HPDE6-E6E7 (cell line): ENCODE data around the gene DEFB123.

Experiments
- DNase-seq: peaks from one replicate; pipeline ENCODE4 v3.0.0; 2011; ENCODE audit warnings: missing footprints; ENCODE audit errors: extremely low spot score

DEFB123 gene

DNA sequence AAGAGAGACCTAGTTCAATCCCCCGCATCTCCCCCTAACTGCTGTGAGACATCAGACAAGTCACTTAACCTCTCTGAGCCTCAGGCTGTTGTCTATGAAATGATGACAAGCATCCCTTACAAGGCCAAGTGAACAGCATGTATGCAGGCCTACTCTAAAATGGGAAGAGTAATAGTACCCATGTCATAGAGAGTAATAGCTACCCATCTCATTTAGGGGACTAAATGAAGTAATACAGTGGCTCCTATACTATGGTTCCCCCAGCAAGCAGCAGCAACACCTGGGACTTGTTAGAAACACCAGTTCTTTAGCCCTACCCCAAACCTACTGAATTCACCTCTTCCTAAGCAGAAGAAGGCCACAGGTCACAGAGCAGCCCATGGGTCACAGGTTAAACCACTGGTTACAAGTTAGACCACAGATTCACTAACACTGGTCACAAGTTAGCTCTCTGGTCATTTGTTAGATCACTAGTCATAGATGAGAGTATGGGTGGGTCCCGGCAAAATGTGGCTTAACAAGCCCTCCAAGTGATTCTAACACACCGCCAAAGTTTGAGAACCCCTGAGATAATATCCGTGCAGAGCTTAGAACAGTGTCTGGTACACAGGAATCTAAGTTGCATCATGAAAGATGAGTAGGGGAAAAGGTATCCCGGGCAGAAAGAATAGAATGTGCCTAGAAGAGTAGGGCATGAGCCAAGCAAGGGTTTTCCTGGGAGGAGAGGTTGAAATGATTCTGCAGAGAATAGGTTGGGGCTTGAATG is 33.1 kb downstream of the DEFB123 start:
- no peak for DNase-seq

DNA sequence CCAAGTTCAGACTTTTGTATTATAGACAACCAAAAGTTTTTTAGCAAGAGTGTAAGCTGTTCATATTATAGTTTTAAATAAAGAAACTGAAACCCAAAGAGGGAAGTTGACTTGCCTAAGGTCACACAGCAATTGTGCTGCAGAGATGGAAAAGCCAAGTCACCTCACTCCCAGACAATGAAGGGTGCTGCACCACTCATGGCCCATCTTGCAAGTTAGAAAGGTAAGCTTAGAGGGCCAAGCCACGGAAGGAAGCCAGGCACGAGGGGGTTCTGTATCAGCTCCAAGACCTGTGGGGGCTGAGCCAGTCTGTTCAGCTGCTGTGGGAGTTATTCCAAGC is 33.6 kb downstream of the DEFB123 start:
- no peak for DNase-seq

DNA sequence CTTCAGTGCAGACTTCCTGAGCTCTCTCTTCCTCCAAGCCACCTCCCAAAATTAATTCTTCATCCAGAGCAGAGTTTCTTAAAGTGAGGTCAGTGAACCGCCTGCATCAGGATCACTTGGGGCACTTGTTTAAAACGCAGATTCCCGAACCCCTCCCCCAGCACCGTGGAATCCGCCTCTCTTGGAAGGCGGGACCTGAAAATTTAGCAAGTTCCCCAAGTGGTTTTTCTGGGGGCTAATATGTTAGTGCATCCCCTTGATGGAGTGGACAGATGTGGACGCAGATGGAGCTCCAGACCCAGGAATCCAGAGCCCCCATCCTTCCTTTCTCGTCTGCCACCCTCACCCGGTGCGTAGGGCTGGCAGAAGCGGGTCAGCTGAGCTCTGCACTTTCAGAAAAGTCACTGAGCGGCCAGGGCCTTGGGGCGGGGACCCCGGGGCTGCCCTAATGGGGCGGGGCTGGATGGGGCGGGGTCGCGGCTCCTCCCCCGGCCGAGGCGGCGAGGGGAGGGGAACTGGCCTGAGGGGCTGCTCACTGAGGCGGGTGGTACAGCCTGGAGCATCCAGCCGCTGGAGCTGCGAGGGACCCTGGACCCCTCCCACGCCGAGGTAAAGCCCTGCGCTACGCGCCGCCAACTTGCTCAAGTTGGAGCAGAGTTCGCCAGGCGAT is 34.5 kb downstream of the DEFB123 start, which contains the start of the genes DEFB124 and REM1:
Gene DEFB124 (minus strand): TSS at position 370 of the 670 bp plus-strand sequence. CDS start 2,114 bp downstream, outside the sequence.
Gene REM1 (plus strand): TSS at position 531 of the 670 bp plus-strand sequence. CDS start 1,158 bp downstream, outside the sequence.
- no peak for DNase-seq

DNA sequence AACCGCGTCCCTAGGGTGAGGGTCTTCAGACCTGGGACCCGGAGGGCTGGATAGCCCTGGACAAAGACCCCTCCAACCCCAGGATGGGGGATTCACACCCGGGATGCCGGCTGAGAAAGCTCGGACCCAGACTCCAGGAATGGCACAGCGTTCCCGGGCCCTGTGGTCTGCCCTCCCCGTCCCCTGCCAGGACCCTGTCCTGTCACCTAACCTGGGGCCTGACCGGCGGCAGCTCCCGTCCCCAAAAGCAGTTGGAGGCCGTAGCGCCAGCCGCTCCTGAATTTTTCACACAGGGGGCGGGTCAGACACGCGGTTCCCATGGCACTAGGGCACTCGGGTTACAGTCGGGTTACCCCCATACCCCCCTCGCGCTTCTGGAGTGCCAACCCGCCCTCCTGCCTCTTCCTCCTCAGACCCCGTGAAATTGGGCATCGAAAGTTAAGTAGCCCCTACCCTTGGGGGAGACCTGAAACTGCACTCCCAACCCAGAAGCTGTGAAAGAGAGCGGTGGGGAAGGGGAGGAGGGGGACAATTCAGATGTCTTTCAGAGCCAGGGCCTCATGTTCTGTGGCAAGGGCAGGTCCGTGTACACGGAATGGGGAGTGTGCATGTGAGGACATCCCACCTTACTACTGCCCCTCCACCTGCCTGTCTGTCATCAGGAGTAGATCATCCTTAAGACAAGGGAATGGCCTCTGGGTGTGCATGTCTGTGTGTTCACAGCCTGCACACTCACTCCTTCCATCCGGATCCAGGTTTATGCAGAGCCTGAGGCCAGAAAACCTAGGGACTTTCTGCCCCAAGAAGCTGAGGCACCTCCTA is 35.3 kb downstream of the DEFB123 start:
- DNase-seq = no peak

DNA sequence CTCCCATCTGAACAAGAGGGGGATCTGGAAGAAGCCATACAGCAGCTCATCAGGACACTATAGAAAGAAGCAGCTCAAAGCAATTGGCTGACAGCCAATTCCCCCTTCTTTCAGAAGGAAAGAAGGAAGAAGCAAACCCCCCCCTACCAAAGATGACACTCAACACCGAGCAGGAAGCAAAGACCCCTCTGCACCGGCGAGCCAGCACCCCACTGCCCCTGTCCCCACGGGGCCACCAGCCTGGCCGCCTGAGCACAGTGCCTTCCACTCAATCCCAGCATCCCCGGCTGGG is 35.8 kb downstream of the DEFB123 start:
- no peak for DNase-seq

DNA sequence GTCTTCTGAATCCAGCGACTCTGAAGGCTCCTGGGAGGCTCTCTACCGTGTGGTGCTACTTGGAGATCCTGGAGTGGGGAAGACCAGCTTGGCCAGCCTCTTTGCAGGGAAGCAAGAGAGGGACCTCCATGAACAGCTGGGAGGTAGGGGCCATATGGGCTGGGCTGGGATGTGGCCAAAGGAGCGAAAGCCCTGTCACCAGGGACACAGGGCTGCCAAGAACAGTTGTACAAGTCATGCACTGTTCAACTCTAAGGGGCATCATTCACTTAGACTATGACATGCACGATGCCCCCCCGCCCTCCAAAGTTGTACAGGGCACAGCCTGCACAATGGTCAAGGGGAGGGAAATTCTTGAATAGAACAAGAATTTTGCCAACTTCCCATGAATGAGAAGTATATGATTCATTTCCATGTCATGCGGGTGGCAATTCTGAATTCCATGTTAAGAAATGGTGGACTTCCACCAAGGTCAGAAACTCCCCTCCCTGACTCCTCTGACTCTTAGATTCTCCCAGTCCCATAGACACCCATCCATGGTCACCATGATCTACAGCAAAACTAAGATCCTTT is 36.3 kb downstream of the DEFB123 start:
- DNase-seq = no peak

DNA sequence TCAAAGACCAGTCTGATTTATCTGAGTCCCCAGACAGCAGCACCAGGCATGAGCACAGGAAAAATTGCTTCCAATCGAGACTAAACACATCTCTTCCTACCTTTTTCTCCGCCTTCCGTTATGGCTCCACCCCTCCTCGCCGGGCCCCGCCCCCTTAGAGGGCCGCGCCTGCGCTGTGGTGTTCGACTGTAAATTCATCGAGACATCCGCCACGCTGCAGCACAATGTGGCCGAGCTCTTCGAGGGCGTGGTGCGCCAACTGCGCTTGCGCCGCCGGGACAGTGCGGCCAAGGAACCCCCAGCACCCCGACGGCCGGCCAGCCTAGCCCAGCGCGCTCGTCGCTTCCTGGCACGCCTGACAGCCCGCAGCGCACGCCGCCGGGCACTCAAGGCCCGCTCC is 43.6 kb downstream of the DEFB123 start:
- DNase-seq = no peak

DNA sequence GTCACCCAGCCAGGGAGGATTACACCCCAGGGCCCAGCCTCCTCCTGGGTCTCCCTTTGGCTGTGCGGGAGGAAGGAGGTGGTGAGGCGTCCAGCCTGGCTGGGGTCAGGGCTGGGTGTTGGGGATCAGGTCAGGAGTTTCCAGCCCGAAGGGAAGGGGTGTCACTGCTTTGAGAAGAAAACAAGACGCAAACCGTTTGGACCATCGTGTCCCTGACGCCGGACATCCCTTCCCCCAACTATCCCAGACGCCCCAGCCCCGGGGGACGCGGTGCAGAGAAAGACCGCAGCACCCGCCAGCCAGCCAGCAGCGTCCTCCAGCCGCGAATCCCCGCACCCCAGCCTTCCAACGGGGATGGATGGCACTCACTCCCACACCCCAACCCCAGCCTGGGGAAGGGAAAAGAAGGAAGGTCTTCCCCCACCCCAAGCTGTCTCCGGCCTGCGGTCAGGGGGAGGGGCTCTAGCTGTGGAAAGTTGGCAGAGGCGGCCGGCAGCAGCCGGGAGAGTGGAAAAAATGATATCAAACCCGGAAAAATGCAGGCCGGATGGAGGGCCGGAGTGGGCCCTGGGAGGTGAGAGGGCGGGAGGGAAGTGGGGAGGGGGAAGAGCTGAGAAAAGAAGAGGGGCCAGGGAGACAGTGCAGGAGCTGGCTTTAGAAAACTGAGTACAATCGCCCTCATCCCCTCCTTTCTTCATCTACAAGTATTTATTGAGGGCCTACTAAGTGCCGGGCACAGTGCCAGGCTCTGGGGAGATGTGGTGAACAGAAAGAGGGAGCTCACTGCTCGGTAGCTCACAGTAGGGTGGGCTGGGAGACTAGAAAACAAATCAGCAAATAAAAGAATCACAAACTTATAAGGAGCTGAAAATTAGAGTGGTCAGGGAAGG is 45.3 kb downstream of the DEFB123 start:
- DNase-seq = no peak

DNA sequence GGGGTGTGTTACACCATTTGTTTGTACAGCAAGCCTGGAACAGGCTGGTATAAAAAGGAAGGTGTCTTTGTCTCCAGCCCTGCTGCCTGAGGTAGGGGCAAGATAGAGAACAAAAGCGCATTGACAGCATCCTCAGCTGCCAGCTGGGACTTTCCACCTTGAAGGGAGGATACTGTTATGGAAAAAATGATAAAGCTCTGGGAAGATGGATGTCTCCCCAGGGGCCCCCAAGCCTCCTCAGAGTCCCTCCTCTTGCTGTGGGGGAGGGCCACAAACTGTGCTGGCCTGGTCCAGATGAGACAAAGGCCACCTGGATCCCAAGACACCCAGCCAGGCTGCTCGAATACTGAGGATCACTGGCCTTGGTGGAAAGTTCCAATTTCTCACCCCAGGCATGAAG is 47.7 kb downstream of the DEFB123 start:
- no peak for DNase-seq

DNA sequence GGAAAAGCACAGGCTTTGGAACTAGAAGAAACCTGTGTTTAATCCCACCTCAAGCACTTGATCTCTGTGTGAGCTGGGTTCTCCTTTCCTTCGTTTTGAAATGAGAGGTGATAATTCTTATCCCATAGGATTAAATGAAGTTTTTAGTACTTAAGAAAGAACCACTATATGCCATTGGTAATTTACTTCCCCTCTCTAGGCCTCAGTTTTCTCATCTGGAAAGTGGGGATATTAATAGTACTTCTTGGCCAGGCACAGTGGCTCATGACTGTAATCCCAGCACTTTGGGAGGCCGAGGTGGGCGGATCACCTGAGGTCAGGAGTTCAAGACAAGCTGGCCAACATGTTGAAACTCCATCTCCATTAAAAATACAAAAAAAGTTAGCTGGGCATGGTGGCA is 48.7 kb downstream of the DEFB123 start:
- DNase-seq = no peak

DNA sequence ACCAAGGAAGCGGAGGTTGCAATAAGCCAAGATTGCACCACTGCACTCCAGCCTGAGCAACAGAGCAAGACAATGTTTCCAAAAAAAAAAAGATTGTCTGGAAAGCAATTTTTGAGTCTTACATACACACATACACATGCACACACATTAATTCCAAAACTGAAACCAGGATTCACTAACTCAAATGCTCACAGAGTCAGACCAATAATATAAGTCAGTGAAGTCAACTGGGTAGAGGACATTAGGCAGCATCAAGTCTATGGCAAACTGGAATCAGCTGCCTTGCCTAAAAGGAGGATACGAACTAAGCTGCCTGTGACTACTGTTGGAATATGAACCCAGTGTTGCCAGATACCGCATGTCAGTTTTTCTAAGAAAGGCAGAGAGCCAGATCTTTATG is 50.3 kb downstream of the DEFB123 start:
- no peak for DNase-seq

DNA sequence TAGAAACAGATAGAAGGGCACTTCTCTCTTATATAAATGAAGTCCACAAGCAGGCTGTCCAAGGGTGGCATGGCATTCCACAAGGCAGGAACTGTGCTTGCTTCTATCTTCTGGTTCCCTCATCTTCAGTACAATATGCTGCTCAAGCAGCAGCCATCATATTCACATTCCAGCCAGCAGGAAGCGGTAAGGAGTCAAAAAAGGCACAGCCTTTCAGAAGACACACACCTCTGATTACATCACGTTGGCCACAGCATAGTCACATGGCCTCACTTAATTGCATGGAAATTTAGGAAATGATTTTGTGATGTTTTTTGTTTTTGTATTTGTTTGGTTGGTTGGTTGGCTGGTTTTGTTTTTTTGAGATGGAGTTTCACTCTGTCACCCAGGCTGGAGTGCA is 53.7 kb downstream of the DEFB123 start:
- DNase-seq = no peak

DNA sequence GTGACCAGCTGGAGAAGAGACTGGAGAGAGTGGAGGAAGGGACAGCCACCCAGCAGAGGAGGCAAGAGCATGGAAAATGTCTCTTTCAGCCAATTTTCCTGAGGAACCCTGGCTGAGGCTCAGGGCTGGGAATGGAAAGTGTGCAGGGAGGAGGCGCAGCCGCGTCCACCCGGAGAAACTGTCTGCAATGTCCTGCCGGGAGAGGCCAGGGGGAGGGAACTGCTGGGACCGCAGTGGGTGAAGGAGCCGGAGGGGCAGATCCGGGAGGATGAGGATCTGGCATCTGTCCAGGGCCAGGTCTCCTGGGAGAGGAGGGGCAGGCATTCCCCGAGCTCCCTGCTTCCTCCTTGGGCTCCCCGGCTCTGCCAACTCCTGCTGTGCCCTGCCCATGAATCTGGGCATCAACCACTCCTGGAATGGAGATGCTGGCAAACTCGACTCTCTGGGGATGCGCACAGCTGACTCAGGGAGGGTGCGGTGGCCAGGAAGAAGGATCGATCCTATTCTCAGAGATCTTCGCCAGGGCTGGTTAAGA is 56.4 kb downstream of the DEFB123 start:
- no peak for DNase-seq

DNA sequence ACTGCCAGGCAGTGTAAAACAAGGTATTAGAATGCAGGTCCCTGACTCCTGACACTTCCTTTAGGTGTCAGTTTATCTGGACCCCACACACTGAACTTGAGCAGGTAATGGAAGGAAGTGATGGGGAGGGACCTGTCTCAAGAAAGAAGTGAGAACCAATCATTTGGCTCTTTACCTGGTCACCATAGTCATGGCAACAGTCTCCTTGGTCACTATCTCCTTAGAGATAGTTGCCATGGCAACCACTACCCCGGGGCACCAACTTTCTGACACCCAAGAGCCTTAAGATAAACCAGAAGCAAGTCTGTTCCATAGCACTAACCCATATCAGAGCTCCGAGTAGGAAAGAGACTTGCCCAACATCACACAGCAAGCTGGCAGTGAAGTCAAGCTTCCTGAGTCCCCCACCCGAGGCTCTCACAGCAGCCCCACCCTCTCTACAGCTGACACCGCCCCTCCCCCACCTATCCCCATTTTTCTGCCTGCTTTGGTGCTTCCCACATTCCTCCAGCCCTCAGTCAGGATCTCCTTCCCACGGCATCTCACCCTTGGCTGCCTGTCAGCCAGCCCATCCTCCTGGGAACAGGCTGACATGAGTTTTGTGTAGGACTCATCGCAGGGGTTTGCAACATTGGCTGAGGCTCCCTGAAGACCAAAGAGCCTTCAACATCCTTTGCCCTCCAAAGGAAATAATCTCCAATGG is 57.6 kb downstream of the DEFB123 start:
- DNase-seq = no peak
